GM06990 (cell line): ENCODE data around the gene RFX3.

Experiments used
- DNase-seq: peaks from one replicate; pipeline ENCODE4 v3.0.0-alpha.2; 2011; ENCODE audit not compliant: insufficient read length; ENCODE audit errors: extremely low read depth
- H3K27me3 ChIP-seq: replicated peaks from 2 replicates; pipeline ENCODE4 v1.6.0; 2011; ENCODE audit warnings: low read length; ENCODE audit not compliant: control insufficient read depth, insufficient read depth
- H3K36me3 ChIP-seq: 2 replicates; pipeline ENCODE4 v1.5.1; 2011; ENCODE audit warnings: low read length; ENCODE audit not compliant: control insufficient read depth, insufficient read depth
- H3K4me3 ChIP-seq: replicated peaks from 2 replicates; pipeline ENCODE4 v1.5.1; 2011; ENCODE audit warnings: low read depth, mild to moderate bottlenecking, control low read depth, low read length
- TF ChIP-seq, protein P1 (sequence below): IDR thresholded peaks from 2 replicates; pipeline ENCODE4 v1.5.1; 2011; ENCODE audit warnings: low read length, control low read depth, mild to moderate bottlenecking, inconsistent platforms; ENCODE audit not compliant: insufficient read depth, poor library complexity, severe bottlenecking

RFX3 gene

DNA sequence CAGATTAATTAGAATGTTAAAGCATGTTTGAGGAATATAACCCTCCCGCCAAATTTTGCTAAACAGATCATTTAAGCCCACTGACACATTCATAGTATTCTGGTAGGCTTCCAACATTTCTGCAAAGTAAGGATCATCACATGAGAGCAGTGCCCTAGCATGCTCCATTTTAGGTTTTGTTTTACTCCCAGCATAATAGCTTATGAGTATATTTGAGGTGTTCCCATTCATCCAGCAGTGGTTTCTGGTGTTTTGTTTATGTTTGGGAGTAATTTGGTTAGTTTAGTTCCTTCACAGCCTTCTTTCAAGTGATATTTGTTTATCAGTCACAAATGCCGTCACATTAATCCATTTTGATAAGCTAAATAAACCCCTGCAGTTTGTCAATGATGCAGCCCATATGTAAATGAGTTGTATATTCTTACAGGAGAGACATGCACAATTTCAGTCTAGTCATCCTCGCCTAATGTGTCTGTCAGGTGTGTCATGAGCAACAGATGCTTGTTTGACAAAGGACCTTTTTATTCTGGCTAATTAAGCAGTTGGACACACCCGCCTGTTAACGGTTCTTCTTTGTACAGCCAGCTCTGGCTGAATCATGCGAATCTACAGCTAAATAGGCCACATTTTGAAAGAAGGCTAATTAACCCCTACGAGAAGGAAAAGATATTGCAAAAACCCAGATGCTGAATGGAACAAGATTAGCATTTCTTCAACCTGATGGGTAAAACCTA is 124.4 kb downstream of the RFX3 start:
- Histone ChIP-seq H3K27me3 (no peaks in the 10 kb centered on the region), H3K4me3 (no peak overlapping the region), H3K36me3 (no peaks in the 10 kb centered on the region)
- no peak for DNase-seq
- TF ChIP-seq, protein P1, sequence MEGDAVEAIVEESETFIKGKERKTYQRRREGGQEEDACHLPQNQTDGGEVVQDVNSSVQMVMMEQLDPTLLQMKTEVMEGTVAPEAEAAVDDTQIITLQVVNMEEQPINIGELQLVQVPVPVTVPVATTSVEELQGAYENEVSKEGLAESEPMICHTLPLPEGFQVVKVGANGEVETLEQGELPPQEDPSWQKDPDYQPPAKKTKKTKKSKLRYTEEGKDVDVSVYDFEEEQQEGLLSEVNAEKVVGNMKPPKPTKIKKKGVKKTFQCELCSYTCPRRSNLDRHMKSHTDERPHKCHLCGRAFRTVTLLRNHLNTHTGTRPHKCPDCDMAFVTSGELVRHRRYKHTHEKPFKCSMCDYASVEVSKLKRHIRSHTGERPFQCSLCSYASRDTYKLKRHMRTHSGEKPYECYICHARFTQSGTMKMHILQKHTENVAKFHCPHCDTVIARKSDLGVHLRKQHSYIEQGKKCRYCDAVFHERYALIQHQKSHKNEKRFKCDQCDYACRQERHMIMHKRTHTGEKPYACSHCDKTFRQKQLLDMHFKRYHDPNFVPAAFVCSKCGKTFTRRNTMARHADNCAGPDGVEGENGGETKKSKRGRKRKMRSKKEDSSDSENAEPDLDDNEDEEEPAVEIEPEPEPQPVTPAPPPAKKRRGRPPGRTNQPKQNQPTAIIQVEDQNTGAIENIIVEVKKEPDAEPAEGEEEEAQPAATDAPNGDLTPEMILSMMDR = no peak

DNA sequence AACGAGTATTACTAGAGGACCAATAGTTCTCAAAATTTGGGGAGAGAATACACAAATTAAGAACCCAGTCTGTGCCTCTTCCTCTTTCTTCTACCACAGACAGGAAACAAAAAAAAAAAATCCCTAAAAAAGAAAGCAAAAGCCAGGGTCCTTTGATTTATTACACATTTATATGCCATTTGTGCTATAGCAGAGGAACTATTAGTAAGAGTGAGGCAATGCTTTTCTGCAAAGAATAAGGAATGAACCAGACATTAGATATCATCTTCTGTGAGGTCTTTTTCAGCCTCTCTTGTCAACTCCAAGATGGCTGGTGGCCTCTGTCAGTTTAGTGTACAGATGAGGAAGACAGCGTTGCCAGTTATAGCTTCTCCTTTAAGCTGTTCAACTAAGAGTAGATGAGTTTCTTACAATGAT is 127.6 kb downstream of the RFX3 start:
- H3K4me3 ChIP-seq = peak overlapping the region; percentile 20
- TF ChIP-seq, protein P1 = no peak
- no peaks in the 10 kb centered on the region; the same call in 1 of the 2 replicates for H3K36me3 ChIP-seq
- H3K27me3 ChIP-seq = no peaks in the 10 kb centered on the region
- DNase-seq = peak; percentile 45

DNA sequence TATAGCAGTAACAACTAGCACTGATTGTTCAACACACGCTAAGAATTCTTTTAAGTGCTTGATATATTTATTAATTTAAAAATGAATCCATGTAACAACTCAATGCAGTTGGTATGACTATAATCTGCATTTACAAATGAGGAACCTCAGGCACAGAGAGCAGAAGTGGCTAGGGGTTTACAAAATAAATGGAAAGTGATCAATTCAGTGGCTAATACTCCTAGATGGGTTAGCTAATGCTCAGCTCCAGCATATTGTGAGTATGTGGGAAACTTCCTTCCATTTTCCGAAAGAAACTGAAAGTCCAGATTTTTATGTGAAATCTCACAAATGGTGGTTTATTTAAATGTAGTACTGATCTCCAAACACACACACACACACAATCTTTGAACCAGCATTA is 128.0 kb downstream of the RFX3 start:
- DNase-seq = peak; percentile 12
- Histone ChIP-seq H3K27me3 (no peaks in the 10 kb centered on the region), H3K4me3 (peak overlapping the region; percentile 20), H3K36me3 (no peaks in the 10 kb centered on the region; the same call in 1 of the 2 replicates)
- TF ChIP-seq, protein P1 = no peak

DNA sequence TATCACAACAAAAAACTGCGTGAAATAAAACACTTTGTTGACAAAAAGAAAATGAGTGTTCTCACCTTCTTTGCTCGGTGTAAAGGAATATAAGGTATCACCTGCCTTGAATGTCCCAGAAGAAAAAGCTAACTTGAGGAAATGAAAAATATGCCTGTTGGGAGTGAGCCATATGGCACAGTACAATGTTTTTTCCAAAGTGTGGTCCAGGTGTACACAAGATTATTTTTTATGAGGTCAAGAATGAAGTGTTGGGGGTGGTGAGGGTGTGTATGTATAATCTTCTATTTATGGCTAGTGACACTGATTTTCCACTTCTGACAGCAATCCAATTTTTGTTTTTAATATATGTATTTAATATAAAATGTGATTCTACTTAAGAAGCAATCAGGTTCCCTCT is 134.4 kb downstream of the RFX3 start:
- Histone ChIP-seq H3K4me3 (no peak overlapping the region), H3K36me3 (no peaks in the 10 kb centered on the region; the same call in 1 of the 2 replicates), H3K27me3 (no peaks in the 10 kb centered on the region)
- TF ChIP-seq, protein P1 = no peak
- DNase-seq = no peak

DNA sequence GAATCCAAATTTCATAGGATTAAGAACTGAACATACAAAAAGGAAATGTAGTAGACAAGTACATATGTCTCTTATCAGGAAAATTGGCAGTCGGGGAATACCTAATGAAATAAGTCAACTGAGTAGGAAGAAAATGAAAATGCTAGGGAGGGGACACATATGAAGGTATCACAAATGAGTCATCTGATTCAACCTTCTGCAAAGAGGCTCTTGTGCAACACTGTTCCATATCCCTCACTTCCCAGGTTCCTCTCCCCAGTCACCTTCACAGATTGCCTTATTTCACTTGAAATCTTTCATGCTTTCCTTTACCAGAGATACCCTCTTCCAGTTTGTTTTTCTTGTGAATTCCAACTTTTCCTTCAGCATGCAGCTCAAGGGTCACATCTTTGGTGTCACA is 139.0 kb downstream of the RFX3 start:
- no peaks in the 10 kb centered on the region; the same call in 1 of the 2 replicates for H3K36me3 ChIP-seq
- TF ChIP-seq, protein P1 = no peak
- no peak for DNase-seq
- no peaks in the 10 kb centered on the region for H3K27me3 ChIP-seq
- no peak overlapping the region for H3K4me3 ChIP-seq

DNA sequence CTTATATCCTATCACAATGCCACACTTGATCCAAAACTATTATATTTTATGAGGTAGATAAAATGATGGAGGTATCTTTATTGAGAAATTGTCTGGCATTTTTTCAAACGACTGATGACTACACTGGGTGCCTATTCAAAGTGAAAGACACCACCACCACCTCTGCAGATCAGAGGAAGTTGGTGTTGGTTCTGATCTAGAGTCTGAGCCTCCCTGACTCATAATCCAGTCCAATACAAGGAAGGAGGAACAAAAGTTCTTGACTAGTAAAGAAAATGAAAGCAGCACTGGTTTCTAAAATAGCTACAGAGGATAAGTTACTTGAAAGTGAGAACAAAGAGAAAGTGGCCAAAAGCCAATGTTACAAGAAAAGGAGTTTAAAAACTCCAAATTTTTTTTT is 139.9 kb downstream of the RFX3 start:
- DNase-seq = peak; percentile 39
- TF ChIP-seq, protein P1 = no peak
- Histone ChIP-seq H3K27me3 (no peaks in the 10 kb centered on the region), H3K36me3 (no peaks in the 10 kb centered on the region; the same call in 1 of the 2 replicates), H3K4me3 (no peak overlapping the region)
